HPDE6-E6E7 (cell line): ENCODE measurements around the gene FPR1.

ENCODE experiments used
- DNase-seq: peaks from one replicate; pipeline ENCODE4 v3.0.0; 2011; ENCODE audit warnings: missing footprints; ENCODE audit errors: extremely low spot score

The FPR1 gene

GRCh38 chr19:51706296-51706695 lies 45.4 kb downstream of the FPR1 start:
- no peak for DNase-seq

- DNase-seq, result no peak
Observed at GRCh38 chr19:51704626-51705025, 47.1 kb downstream of the FPR1 start.

- DNase-seq, result peak; percentile 87
Observed at GRCh38 chr19:51703575-51704515, 47.8 kb downstream of the FPR1 start.

GRCh38 chr19:51702825-51703574 lies 48.7 kb downstream of the FPR1 start:
- DNase-seq, result peak; percentile 59

- peak; percentile 81 for DNase-seq
Observed at GRCh38 chr19:51702103-51702824, 49.4 kb downstream of the FPR1 start.

- DNase-seq, result no peak
Observed at GRCh38 chr19:51701468-51702100, 50.1 kb downstream of the FPR1 start.

GRCh38 chr19:51699170-51699569 lies 52.5 kb downstream of the FPR1 start:
- DNase-seq, result no peak

- DNase-seq, result no peak
Observed at GRCh38 chr19:51698296-51698695, 53.4 kb downstream of the FPR1 start.

GRCh38 chr19:51697169-51697776 lies 54.4 kb downstream of the FPR1 start:
- no peak for DNase-seq

- DNase-seq, result no peak
Observed at GRCh38 chr19:51696606-51697005, 55.1 kb downstream of the FPR1 start.
